Measurements from ENCODE around the gene TXNRD2. TPM values are rescaled to one million over a fixed set of nuclear protein-coding genes. Genes with fewer than 3 reads are reported as not detected.
"Not testable (repeated sequence)": the region's sequence is repeated elsewhere in the genome, so short reads cannot be mapped to it uniquely, and the experiment has no call there.

Gene TXNRD2
- total and polyA plus RNA-seq, 2 of the 4 experiments (the other 2 are of a cell fraction): 15.6 to 25.7 TPM

DNA sequence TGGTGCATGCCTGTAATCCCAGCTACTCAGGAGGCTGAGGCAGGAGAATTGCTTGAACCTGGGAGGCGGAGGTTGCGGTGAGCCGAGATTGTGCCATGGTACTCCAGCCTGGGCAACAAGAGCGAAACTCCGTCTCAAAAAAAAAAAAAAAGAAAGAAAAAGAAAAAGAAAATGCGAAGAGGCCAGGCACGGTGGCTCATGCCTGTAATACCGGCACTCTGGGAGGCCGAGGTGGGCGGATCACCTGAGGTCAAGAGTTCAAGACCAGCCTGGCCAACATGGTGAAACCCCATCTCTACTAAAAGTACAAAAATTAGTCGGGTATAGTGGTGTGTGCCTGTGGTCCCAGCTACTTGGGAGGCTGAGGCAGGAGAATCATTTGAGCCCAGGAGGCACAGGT, 15.6 kb downstream of the TXNRD2 start:
- H2BK15ac ChIP-seq (ENCODE audit: low read depth, low read length); H3K4me2 ChIP-seq (ENCODE audit: low read depth, low read length); H4K20me1 ChIP-seq (ENCODE audit: insufficient read depth, low read length); H2AK5ac ChIP-seq (ENCODE audit: low read depth, low read length); dilution Hi-C loops (cut with HindIII; ENCODE audit: low sequenced_read_pairs, unreplicated experiment); H2BK5ac ChIP-seq (ENCODE audit: low read depth, low read length, poor library complexity, severe bottlenecking); DNase-seq; H3K9me3 ChIP-seq (ENCODE audit: control insufficient read depth, insufficient read depth, low read length); H3K27me3 ChIP-seq (ENCODE audit: control insufficient read depth, insufficient read depth, low read length); H3K23ac ChIP-seq (ENCODE audit: low read depth, low read length); H3K36me3 ChIP-seq (ENCODE audit: control insufficient read depth, insufficient read depth, low read length); H4K8ac ChIP-seq (ENCODE audit: low read depth in 2 of 2, low read length in 2 of 2); H3K14ac ChIP-seq (replicated peaks; ENCODE audit: low read depth, low read length); in situ Hi-C loops (cut with MboI; ENCODE audit: low sequenced_read_pairs); BruUV-seq (replicated peaks); POLR2A ChIA-PET (ENCODE audit: unreplicated experiment); H3K4ac ChIP-seq (ENCODE audit: low read depth, low read length); H3K4me3 ChIP-seq (ENCODE audit: insufficient read depth, low read depth, low read length); CTCF ChIA-PET; ATAC-seq (ENCODE audit: low read depth); H2BK20ac ChIP-seq (ENCODE audit: low read depth, low read length); H2AFZ ChIP-seq (replicated peaks; ENCODE audit: low read length, poor library complexity); H3K9ac ChIP-seq (ENCODE audit: low read depth, low read length); H3K4me1 ChIP-seq (ENCODE audit: control insufficient read depth, insufficient read depth, low read length); H4K91ac ChIP-seq (ENCODE audit: insufficient read depth, low read depth, low read length); H3K18ac ChIP-seq (ENCODE audit: low read depth, low read length); H2BK120ac ChIP-seq (ENCODE audit: low read depth, low read length); H3K27ac ChIP-seq (ENCODE audit: insufficient read depth, low read length); H3K56ac ChIP-seq (ENCODE audit: extremely low read depth, insufficient read depth, low read length); intact Hi-C loops (cut with micrococcal nuclease); H4K5ac ChIP-seq (ENCODE audit: low read depth, low read length); H2AK9ac ChIP-seq (replicated peaks; ENCODE audit: low read depth, low read length, poor library complexity): not testable (repeated sequence)
- H3K79me1 ChIP-seq (ENCODE audit: low read depth in 1 of 2, low read length in 2 of 2): peaks cover 13 to 14% of the 10 kb centered on the region in 2 experiments; a peak in 3 of 4 replicates
- 95% methylated on average over 4 of the region's 11 CpGs; no CpG with 5 or more reads in 1 of the 2 experiments for WGBS, 2 experiments (ENCODE audit: extremely low coverage in 2 of 2, insufficient read length in 1 of 2)
- H3K9me1 ChIP-seq (ENCODE audit: insufficient read depth, low read length): peaks cover 14% of the 10 kb centered on the region

All from IMR-90 (cell line).